SJCRH30 (cell line): ENCODE measurements around the gene NEDD9. TPM values are rescaled to one million over a fixed set of nuclear protein-coding genes. Genes with fewer than 3 reads are reported as not detected.

Source experiments
- DNase-seq, 2 experiments: peaks; one replicate each; pipeline ENCODE4 v3.0.0-alpha.2; 2015 to 2020
- H3K27ac ChIP-seq: fragments of 250-450 bp; sonication (Bioruptor Pico); 2 replicates; pipeline ENCODE4 v1.5.1; 2020; ENCODE audit warnings: mild to moderate bottlenecking, moderate library complexity
- H3K27me3 ChIP-seq: fragments of 250-450 bp; sonication (Bioruptor Pico); 2 replicates; pipeline ENCODE4 v1.5.1; 2020; ENCODE audit warnings: mild to moderate bottlenecking, moderate library complexity
- H3K36me3 ChIP-seq: fragments of 250-450 bp; sonication (Bioruptor Pico); 2 replicates; pipeline ENCODE4 v1.5.1; 2020; ENCODE audit warnings: mild to moderate bottlenecking, moderate library complexity
- H3K4me1 ChIP-seq: fragments of 250-450 bp; sonication (Bioruptor Pico); 2 replicates; pipeline ENCODE4 v1.5.1; 2020; ENCODE audit warnings: mild to moderate bottlenecking, moderate library complexity
- H3K4me3 ChIP-seq: fragments of 250-450 bp; sonication (Bioruptor Pico); 2 replicates; pipeline ENCODE4 v1.5.1; 2020; ENCODE audit warnings: mild to moderate bottlenecking, moderate library complexity
- H3K9me3 ChIP-seq: fragments of 250-450 bp; sonication (Bioruptor Pico); replicated peaks from 2 replicates; pipeline ENCODE4 v1.5.1; 2020; ENCODE audit warnings: mild to moderate bottlenecking, moderate library complexity
- total RNA-seq: library from RNA; depleted of rRNA; stranded (reverse); fragments of >200 nt; shearing (Covaris generic); gene quantifications from 2 replicates; pipeline ENCODE4 v1.2.3, GENCODE V29; 2014

Gene NEDD9
- total RNA-seq, 1 experiment from 2014 or later: 0.42 TPM

GRCh38 chr6:11270030-11271027, 37.9 kb upstream of the NEDD9 start:
- Histone ChIP-seq H3K27ac (no peak overlapping the region), H3K36me3 (no peaks in the 10 kb centered on the region), H3K4me3 (no peak overlapping the region), H3K27me3 (no peaks in the 10 kb centered on the region), H3K4me1 (peaks cover 17% of the 10 kb centered on the region), H3K9me3 (no peaks in the 10 kb centered on the region)
- DNase-seq: peak; percentile 43 to 66

DNA sequence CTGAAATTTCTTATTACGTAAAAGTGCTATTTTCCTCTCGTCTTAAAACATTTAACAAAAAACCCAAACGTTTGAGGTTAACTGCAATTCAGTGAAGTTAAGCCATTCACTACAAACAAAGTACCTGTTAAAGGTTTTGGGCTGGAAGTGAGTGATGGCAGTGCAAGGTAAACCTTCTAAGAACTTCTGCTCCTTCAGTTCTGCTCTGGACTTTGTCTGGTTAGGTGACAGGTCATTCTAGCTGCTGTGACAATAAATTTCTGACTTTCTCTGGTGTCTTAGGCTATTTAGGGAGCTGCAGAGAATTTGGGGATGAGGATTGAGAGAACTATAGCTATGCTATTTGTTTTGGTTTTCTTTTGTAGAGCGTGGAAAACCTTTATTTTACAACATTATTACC, 36.5 kb upstream of the NEDD9 start:
- Histone ChIP-seq H3K4me1 (peaks cover 17% of the 10 kb centered on the region), H3K9me3 (no peaks in the 10 kb centered on the region), H3K36me3 (no peaks in the 10 kb centered on the region), H3K4me3 (no peak overlapping the region), H3K27ac (no peak overlapping the region), H3K27me3 (no peaks in the 10 kb centered on the region)
- DNase-seq: no peak

GRCh38 chr6:11266926-11267325, 34.5 kb upstream of the NEDD9 start:
- Histone ChIP-seq H3K27me3 (no peaks in the 10 kb centered on the region), H3K4me1 (peaks cover 17% of the 10 kb centered on the region), H3K27ac (no peak overlapping the region), H3K4me3 (no peak overlapping the region), H3K36me3 (no peaks in the 10 kb centered on the region), H3K9me3 (no peaks in the 10 kb centered on the region)
- DNase-seq: no peak

GRCh38 chr6:11265932-11266331, 33.5 kb upstream of the NEDD9 start:
- H3K27me3 ChIP-seq: no peaks in the 10 kb centered on the region
- H3K27ac ChIP-seq: no peak overlapping the region
- H3K9me3 ChIP-seq: no peaks in the 10 kb centered on the region
- DNase-seq: no peak
- H3K4me3 ChIP-seq: no peak overlapping the region
- H3K36me3 ChIP-seq: no peaks in the 10 kb centered on the region
- peaks cover 10% of the 10 kb centered on the region for H3K4me1 ChIP-seq

- H3K27me3 ChIP-seq: no peaks in the 10 kb centered on the region
- H3K4me1 ChIP-seq: 0 out of 2 replicates have a peak, but pooled peaks cover 2% of the 10 kb centered on the region
- no peak overlapping the region for H3K27ac ChIP-seq
- H3K36me3 ChIP-seq: no peaks in the 10 kb centered on the region
- no peak overlapping the region for H3K4me3 ChIP-seq
- no peak for DNase-seq
- no peaks in the 10 kb centered on the region for H3K9me3 ChIP-seq
Observed at GRCh38 chr6:11264100-11264499, 31.6 kb upstream of the NEDD9 start.

DNA sequence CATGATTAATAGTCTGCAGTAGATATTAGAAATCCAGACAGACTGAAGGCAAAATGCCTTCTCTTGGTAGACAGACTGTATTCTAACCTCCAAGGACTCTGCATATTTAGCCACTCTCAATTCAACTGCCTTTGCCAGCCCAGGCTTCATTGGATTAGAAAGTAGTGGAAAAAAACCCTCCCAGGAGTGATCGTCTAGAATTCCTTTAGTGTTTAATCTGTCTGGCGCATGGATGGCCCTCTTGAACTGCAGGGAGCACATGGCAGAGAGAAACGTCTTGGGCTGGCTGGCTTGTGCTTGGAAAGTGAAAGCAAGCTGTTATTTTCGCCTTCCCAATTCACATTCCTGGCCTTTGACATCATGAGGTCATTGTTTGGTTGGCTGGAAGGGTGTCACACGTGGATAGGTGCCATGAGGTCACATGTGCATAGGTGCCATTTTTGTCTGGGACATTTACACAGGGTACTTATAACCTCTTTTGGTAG, 30.9 kb upstream of the NEDD9 start:
- peak overlapping the region; percentile 42 for H3K27ac ChIP-seq
- 0 out of 2 replicates have a peak, but pooled peaks cover 2% of the 10 kb centered on the region for H3K4me1 ChIP-seq
- H3K27me3 ChIP-seq: no peaks in the 10 kb centered on the region
- H3K9me3 ChIP-seq: no peaks in the 10 kb centered on the region
- DNase-seq: peak; percentile 33 to 41
- no peaks in the 10 kb centered on the region for H3K36me3 ChIP-seq
- H3K4me3 ChIP-seq: peak overlapping the region; percentile 14; the same call in 1 of the 2 replicates

GRCh38 chr6:11262242-11262641, 29.8 kb upstream of the NEDD9 start:
- Histone ChIP-seq H3K4me1 (0 out of 2 replicates have a peak, but pooled peaks cover 2% of the 10 kb centered on the region), H3K9me3 (no peaks in the 10 kb centered on the region), H3K4me3 (no peak overlapping the region), H3K36me3 (no peaks in the 10 kb centered on the region), H3K27ac (no peak overlapping the region), H3K27me3 (no peaks in the 10 kb centered on the region)
- no peak for DNase-seq

DNA sequence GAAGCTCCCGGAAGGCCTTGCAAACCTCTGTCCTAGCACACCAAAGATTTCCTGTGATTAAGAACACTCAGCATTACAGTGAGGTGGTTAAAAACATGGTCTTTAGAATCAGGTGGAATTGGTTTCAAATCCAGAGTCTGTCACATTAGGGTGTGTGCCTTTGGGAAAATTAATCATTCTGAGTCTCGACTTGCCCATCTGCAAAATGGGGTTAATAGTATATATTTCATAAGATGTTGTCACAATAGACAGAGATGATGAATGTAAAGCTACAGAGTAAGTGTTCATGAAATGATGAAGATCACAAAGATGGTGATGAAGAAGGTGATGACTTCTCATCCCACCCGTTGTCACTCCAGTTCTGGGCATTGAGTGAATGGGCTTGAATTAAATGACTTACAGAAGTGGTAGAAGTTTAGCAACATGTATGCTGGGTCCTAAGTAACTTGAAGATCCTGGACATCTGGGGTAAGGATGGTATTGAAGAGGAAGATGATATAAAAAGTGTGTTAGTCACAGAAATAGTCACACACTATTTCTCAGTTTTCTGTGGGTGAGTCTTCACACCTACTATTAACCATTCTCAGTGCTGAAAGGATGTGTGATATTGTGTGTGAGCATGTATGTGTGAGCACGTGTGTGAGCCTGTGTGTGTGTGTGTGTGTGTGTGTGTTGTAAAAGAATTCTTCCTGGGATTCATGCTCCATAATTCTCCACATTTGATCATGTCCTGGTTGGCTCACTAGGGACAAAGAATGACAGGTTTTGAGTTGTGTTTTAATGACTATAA, 28.0 kb upstream of the NEDD9 start:
- Histone ChIP-seq H3K4me3 (no peak overlapping the region), H3K27ac (no peak overlapping the region), H3K36me3 (no peaks in the 10 kb centered on the region), H3K27me3 (no peaks in the 10 kb centered on the region), H3K4me1 (0 out of 2 replicates have a peak, but pooled peaks cover 2% of the 10 kb centered on the region), H3K9me3 (no peaks in the 10 kb centered on the region)
- DNase-seq: no peak

DNA sequence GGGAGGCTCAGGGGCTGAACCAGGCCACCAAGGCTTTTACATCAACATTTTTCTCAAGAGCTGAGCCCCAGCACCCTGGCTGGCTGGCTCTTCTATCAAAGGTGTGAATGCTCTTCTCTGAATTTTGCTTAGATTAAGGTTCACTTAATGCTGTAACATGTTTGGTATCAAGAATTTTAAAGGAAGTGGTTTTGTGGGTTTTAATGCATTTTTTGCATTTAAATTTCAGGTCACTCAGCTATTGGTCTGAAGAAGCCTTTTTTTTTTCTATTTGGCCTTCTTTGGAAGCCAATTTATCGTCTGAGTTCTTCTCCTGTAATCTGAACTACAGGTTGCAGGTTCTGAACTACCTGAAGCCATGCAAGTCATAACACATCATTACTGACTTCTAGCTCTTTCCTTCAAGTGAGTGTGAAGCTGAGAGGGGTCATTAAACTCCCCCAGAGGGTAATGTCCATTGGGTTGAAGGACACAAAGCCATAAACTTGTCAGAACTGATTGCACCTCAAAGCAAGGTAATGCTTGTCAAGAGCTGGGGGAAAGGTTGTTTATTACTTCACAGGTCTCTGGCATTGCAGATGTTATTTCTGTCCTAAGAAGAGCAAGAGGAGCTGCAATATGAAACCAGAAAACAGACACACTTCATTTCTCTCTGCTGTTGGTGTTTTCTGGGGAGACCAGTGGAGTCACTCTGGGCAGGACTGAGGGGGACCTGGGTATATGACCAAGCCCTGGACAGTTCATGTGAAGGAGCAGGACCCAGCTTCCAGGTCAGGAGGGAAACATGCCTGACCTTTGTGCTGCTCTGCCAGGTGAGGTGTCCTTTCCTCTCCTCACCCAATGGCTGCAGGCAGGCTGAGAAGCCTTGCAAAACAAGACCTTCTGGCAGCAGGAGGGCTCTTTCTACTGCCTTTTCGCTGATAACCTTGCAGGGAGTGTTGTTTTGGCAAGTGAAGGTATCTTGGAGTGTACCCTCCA, 26.1 kb upstream of the NEDD9 start:
- Histone ChIP-seq H3K9me3 (no peaks in the 10 kb centered on the region), H3K27me3 (no peaks in the 10 kb centered on the region)
- DNase-seq: no peak

DNA sequence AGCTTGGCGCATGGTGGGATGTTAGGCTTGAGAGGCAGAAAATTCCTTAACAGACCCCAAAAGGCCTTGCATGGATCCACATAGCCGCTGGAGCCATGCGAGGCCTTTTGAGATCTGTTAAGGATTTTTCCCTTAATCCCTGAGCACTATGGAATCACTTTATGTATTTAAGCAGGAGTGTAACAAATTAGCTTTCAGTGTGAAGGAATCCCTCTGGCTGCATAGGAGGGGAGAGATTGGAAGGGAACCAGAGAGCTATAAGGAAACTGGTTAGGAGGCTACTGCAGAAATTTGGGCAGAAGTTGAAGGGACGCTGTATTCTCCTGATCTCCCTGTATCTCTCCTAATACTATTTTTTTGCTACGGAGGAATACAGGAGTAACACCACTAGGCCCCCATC, 23.1 kb upstream of the NEDD9 start:
- DNase-seq: no peak
- Histone ChIP-seq H3K27me3 (no peaks in the 10 kb centered on the region), H3K27ac (no peak overlapping the region), H3K4me1 (peaks cover 8% of the 10 kb centered on the region), H3K36me3 (no peaks in the 10 kb centered on the region), H3K9me3 (no peaks in the 10 kb centered on the region), H3K4me3 (no peak overlapping the region)

More for the DNA sequence above, 26.1 kb upstream of the NEDD9 start:
- Histone ChIP-seq H3K4me3 (no peak overlapping the region), H3K4me1 (0 out of 2 replicates have a peak, but pooled peaks cover 2% of the 10 kb centered on the region), H3K27ac (no peak overlapping the region), H3K36me3 (no peaks in the 10 kb centered on the region)

DNA sequence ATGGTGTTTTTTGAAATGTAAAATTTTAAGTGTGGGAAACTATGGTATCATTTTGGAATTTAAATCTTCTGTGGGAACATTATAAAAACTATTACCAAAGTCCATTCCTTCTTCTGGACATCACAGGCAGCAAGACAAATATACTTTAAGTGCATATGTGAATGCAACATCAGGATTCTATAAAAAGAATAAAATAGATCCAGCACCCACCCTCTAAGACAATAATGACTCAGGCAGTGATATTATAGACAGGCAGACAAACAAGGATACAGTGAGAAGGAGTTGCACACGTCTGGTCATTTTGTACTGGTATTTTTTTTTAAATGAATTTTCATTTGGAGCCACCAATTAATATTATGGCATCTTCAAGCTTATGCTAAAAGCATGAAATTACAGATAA, 21.1 kb upstream of the NEDD9 start:
- H3K9me3 ChIP-seq: no peaks in the 10 kb centered on the region
- no peak overlapping the region for H3K4me3 ChIP-seq
- H3K36me3 ChIP-seq: no peaks in the 10 kb centered on the region
- no peaks in the 10 kb centered on the region for H3K27me3 ChIP-seq
- DNase-seq: no peak
- H3K27ac ChIP-seq: no peak overlapping the region
- H3K4me1 ChIP-seq: peaks cover 8% of the 10 kb centered on the region

GRCh38 chr6:11251553-11252360, 19.3 kb upstream of the NEDD9 start:
- no peaks in the 10 kb centered on the region for H3K9me3 ChIP-seq
- DNase-seq: peak; percentile 58 to 76
- peak overlapping the region; percentile 37; the same call in 1 of the 2 replicates for H3K27ac ChIP-seq
- peak overlapping the region; percentile 13; the same call in 1 of the 2 replicates for H3K4me3 ChIP-seq
- H3K4me1 ChIP-seq: peaks cover 8% of the 10 kb centered on the region
- H3K27me3 ChIP-seq: no peaks in the 10 kb centered on the region
- H3K36me3 ChIP-seq: no peaks in the 10 kb centered on the region

- no peaks in the 10 kb centered on the region for H3K27me3 ChIP-seq
- peaks cover 8% of the 10 kb centered on the region for H3K4me1 ChIP-seq
- no peaks in the 10 kb centered on the region for H3K9me3 ChIP-seq
- no peak overlapping the region for H3K27ac ChIP-seq
- no peaks in the 10 kb centered on the region for H3K36me3 ChIP-seq
- no peak overlapping the region for H3K4me3 ChIP-seq
- DNase-seq: no peak
Observed at GRCh38 chr6:11250108-11250507, 17.6 kb upstream of the NEDD9 start.
